Neural crest cell (in vitro differentiated cells): ENCODE measurements around the gene C2CD2. TPM values are rescaled to one million over a fixed set of nuclear protein-coding genes. Genes with fewer than 3 reads are reported as not detected.

Experiments used
- DNase-seq: peaks from one replicate; pipeline ENCODE4 v3.0.0; 2021; ENCODE audit warnings: low read depth, mixed read lengths, low spot score
- H3K27ac Mint-ChIP-seq: one replicate; pipeline ENCODE4 v1.8.0; 2021; ENCODE audit warnings: mild to moderate bottlenecking, mixed read lengths; ENCODE audit not compliant: unreplicated experiment
- H3K27me3 Mint-ChIP-seq: 2 replicates; pipeline ENCODE4 v1.8.0; 2021; ENCODE audit warnings: low read depth, mild to moderate bottlenecking, mixed read lengths
- H3K36me3 Mint-ChIP-seq: 2 replicates; pipeline ENCODE4 v1.8.0; 2021; ENCODE audit warnings: low read depth, mild to moderate bottlenecking, mixed read lengths
- H3K4me1 Mint-ChIP-seq: 2 replicates; pipeline ENCODE4 v1.8.0; 2021; ENCODE audit warnings: mixed read lengths
- H3K4me3 Mint-ChIP-seq: one replicate; pipeline ENCODE4 v1.8.0; 2021; ENCODE audit warnings: mild to moderate bottlenecking, mixed read lengths
- H3K9me3 Mint-ChIP-seq: 2 replicates; pipeline ENCODE4 v1.8.0; 2021; ENCODE audit warnings: mixed read lengths
- CTCF ChIP-seq: fragments of 200-600 bp; sonication (generic); conservative IDR thresholded peaks from 2 replicates; pipeline ENCODE4 v1.5.0; 2021; ENCODE audit warnings: antibody characterized with exemption, mild to moderate bottlenecking
- total RNA-seq: library from RNA; stranded (reverse); gene quantifications from 2 replicates; pipeline ENCODE4 v1.2.1, GENCODE V29; 2021

The C2CD2 gene
- total RNA-seq, 1 donor from 2014 or later, result 13.0 TPM

GRCh38 chr21:41867313-41867712, 86.5 kb downstream of the C2CD2 start:
- Mint-ChIP-seq H3K27me3 (no peaks in the 10 kb centered on the region), H3K36me3 (no peaks in the 10 kb centered on the region), H3K27ac (no peak overlapping the region), H3K4me1 (peaks cover 33% of the 10 kb centered on the region), H3K9me3 (no peaks in the 10 kb centered on the region), H3K4me3 (no peak overlapping the region)
- no peak for TF ChIP-seq CTCF
- DNase-seq, result no peak

DNA sequence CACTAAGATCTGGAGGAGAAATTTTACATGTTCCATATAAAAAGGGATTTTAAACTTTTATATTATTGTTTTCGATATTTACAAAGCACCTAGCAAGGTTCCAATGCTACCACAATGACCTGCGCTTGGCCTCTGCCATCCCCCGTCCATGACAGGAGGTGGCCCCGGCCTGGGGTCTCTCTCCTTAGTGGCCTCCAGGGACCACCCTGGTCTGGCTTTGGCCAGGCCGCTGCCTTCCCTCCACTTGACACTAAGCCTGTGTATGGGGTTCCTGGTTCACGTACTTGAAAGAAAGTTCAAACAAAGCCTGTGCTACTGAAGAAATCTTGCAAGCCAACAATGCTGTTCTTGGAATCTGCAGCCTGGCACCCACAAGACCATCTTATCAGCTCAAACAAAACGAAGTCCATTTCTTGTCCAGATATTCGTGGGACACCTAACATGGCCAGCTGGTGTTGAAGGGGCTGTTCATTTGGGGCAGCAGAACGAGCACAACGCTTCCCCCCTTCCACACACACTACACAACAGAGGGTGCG, 87.5 kb downstream of the C2CD2 start:
- no peaks in the 10 kb centered on the region for H3K9me3 Mint-ChIP-seq
- no peak overlapping the region for H3K27ac Mint-ChIP-seq
- no peak overlapping the region for H3K4me3 Mint-ChIP-seq
- no peak for TF ChIP-seq CTCF
- no peak for DNase-seq
- H3K27me3 Mint-ChIP-seq, result no peaks in the 10 kb centered on the region
- no peaks in the 10 kb centered on the region for H3K36me3 Mint-ChIP-seq
- peaks cover 24% of the 10 kb centered on the region for H3K4me1 Mint-ChIP-seq

DNA sequence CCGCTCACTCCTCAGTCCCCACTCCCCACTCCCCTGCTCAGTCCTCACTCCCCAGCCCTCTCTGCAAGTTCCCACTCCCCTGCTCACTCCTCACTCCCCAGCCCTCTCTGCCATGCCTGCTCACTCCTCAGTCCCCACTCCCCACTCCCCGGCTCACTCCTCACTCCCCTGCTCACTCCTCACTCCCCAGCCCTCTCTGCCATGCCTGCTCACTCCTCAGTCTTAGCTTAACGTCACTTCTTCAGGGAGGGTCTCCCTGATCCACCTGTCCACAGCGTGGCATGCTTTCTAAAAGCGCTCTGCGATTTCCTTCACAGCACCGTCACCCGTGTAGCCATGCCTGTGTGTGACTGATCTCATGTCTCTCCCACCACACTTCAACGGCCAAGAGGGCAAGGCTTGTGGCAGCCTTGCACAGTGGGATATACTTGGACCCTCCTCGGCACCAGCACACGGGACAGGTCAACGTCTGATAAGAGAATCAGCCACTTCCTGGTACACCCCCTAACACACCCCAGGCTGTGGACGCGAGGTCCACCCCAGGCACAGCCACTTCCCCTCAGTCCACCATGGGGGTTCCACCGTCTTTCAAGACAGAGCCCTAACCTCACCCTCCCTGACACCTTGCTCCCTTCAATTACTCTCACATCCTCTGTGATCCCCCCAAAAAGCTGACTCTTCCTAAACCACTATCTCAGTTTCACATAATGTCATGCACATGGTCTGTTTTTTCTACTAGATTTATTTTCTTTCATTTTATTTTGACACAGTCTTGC, 88.6 kb downstream of the C2CD2 start:
- no peaks in the 10 kb centered on the region for H3K36me3 Mint-ChIP-seq
- peaks cover 24% of the 10 kb centered on the region for H3K4me1 Mint-ChIP-seq
- DNase-seq, result no peak
- no peaks in the 10 kb centered on the region for H3K9me3 Mint-ChIP-seq
- no peak overlapping the region for H3K4me3 Mint-ChIP-seq
- H3K27me3 Mint-ChIP-seq, result no peaks in the 10 kb centered on the region
- no peak for TF ChIP-seq CTCF
- peak overlapping the region; percentile 68 for H3K27ac Mint-ChIP-seq

- H3K4me3 Mint-ChIP-seq, result no peak overlapping the region
- H3K36me3 Mint-ChIP-seq, result no peaks in the 10 kb centered on the region
- TF ChIP-seq CTCF, result no peak
- DNase-seq, result no peak
- H3K27ac Mint-ChIP-seq, result no peak overlapping the region
- no peaks in the 10 kb centered on the region for H3K9me3 Mint-ChIP-seq
- H3K27me3 Mint-ChIP-seq, result no peaks in the 10 kb centered on the region
- H3K4me1 Mint-ChIP-seq, result peaks cover 18% of the 10 kb centered on the region
Observed at GRCh38 chr21:41864311-41865001, 89.4 kb downstream of the C2CD2 start.

DNA sequence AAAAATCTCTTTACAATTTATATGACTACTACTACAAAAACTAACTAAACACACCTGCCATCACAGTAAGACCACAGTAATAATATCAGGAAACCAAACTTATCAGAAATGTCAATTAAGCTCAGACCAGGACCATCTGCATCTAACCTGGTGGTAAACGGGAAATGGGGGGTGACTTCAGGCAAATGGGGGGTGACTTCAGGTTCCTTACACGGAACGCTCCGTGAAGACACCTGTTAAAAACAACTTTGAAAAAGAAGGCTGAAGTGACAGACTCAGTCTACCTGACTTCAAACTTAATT, 90.4 kb downstream of the C2CD2 start:
- H3K27me3 Mint-ChIP-seq, result no peaks in the 10 kb centered on the region

More for the DNA sequence above, 90.4 kb downstream of the C2CD2 start:
- no peaks in the 10 kb centered on the region for H3K9me3 Mint-ChIP-seq
- no peak overlapping the region for H3K4me3 Mint-ChIP-seq
- peaks cover 18% of the 10 kb centered on the region for H3K4me1 Mint-ChIP-seq
- no peak overlapping the region for H3K27ac Mint-ChIP-seq
- TF ChIP-seq CTCF, result no peak
- no peaks in the 10 kb centered on the region for H3K36me3 Mint-ChIP-seq
- DNase-seq, result no peak
